Uterus (tissue), 2 donors: ENCODE results near the gene TDRD3.

Experiments
- CTCF ChIP-seq, 4 experiments: fragments of 200-600 bp in 2 of 4; fragments of 450-650 bp in 2 of 4; sonication (generic) in 2 of 4; IDR thresholded peaks; one replicate each; pipeline ENCODE4 v1.5.1; 2016 to 2019; ENCODE audit warnings: antibody characterized with exemption in 4 of 4, mild to moderate bottlenecking in 2 of 4, moderate library complexity in 1 of 4
- POLR2A ChIP-seq, 2 donors: fragments of 450-650 bp; IDR thresholded peaks; one replicate each; pipeline ENCODE4 v1.6.1; 2016; ENCODE audit warnings: antibody characterized with exemption in 2 of 2, mild to moderate bottlenecking in 1 of 2, moderate library complexity in 1 of 2

DNA sequence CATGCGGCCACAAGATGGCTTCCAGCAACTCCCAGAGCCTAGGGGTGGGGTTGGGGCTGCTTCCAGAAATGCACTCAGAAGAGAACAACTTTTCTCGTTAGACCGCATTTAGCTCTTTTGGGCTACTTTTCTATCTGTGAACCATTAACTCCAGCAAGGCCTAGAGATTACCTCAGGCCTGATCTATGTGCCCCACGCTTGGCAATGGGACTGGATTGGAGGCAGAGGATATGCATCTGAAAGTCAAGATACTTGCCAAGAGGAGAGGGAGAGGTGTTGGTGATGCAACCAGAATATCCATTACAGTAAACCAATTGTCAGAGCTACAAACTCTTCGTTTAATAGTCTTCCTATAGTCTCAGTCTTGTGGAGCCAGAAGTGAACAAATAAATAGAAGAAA lies 177.7 kb downstream of the TDRD3 start:
- no peak for TF ChIP-seq CTCF (IDR thresholded peaks at IDR 0.05)
- no peak for TF ChIP-seq POLR2A (IDR thresholded peaks at IDR 0.05)
